Duodenal mucosa (tissue), 2 donors: ENCODE results near the gene CFAP161.
A peak's percentile ranks its signal among the peaks of the same experiment; 100 is the strongest.

Experiments used
- H3K27ac ChIP-seq: one replicate; pipeline ENCODE4 v1.7.0; 2013; ENCODE audit warnings: low read depth, low read length
- H3K27me3 ChIP-seq, 2 donors: one replicate each; pipeline ENCODE4 v1.7.0; 2013; ENCODE audit warnings: low read length in 2 of 2, control low read depth in 1 of 2; ENCODE audit not compliant: insufficient read depth in 2 of 2, control insufficient read depth in 1 of 2
- H3K36me3 ChIP-seq, 2 donors: one replicate each; pipeline ENCODE4 v1.7.0; 2013; ENCODE audit warnings: low read length in 2 of 2, control low read depth in 1 of 2; ENCODE audit not compliant: insufficient read depth in 2 of 2, control insufficient read depth in 1 of 2
- H3K4me1 ChIP-seq, 2 donors: one replicate each; pipeline ENCODE4 v1.7.0; 2013; ENCODE audit warnings: low read length in 2 of 2, control low read depth in 1 of 2; ENCODE audit not compliant: insufficient read depth in 2 of 2, control insufficient read depth in 1 of 2
- H3K4me3 ChIP-seq, 2 donors: one replicate each; pipeline ENCODE4 v1.7.0; 2013; ENCODE audit warnings: low read length in 2 of 2, low read depth in 1 of 2
- H3K9ac ChIP-seq, 2 donors: one replicate each; pipeline ENCODE4 v1.7.0; 2013; ENCODE audit warnings: low read length in 2 of 2, low read depth in 1 of 2
- H3K9me3 ChIP-seq, 2 donors: one replicate each; pipeline ENCODE4 v1.7.0; 2013; ENCODE audit warnings: low read length in 2 of 2, control low read depth in 1 of 2; ENCODE audit not compliant: control insufficient read depth in 1 of 2

Gene CFAP161, protein sequence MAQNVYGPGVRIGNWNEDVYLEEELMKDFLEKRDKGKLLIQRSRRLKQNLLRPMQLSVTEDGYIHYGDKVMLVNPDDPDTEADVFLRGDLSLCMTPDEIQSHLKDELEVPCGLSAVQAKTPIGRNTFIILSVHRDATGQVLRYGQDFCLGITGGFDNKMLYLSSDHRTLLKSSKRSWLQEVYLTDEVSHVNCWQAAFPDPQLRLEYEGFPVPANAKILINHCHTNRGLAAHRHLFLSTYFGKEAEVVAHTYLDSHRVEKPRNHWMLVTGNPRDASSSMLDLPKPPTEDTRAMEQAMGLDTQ

GRCh38 chr15:81133782-81134461 is at the start of gene CFAP161:
Gene CFAP161, plus strand, starts transcription at chr15:81134270. Its CDS starts 60 bp downstream, at chr15:81134330.
- no peak within 1 kb of the TSS for H3K9ac ChIP-seq
- H3K4me3 ChIP-seq, result peak within 1 kb of the TSS; percentile 35 to 40
- H3K27me3 ChIP-seq, result peaks cover 7% of the 10 kb centered on the region in 2 donors
- H3K27ac ChIP-seq, result no peak within 1 kb of the TSS
- H3K9me3 ChIP-seq, result no peaks in the 10 kb centered on the region
- H3K36me3 ChIP-seq, result no peaks in the 10 kb centered on the region
- peaks cover 0 to 3% of the 10 kb centered on the region in 2 donors for H3K4me1 ChIP-seq

- Histone ChIP-seq H3K9me3 (no peaks in the 10 kb centered on the region), H3K27ac (no peak overlapping the region)
Measured at GRCh38 chr15:81084716-81085115, 49.4 kb upstream of the CFAP161 start.

DNA sequence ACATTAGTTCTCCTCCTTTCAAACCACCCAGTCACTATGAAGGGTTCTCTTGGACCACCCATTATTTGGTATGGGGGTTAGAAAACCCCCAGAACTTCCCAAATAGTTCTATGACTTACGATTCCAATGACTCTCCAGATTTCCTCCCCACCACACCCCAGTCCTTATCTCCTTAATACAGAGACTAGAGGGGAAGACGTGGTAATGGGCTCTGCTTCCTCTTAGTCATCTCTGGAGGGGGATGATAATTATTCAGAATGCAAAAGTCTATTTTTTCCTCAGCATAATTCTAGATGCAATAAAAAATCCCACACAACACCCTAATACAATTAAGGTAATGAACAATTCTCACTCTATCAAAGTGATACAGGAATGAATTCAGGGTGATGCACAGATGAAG is 48.9 kb upstream of the CFAP161 start:
- Histone ChIP-seq H3K9ac (no peak overlapping the region), H3K27ac (no peak overlapping the region), H3K9me3 (no peaks in the 10 kb centered on the region), H3K36me3 (no peaks in the 10 kb centered on the region), H3K4me3 (no peak overlapping the region), H3K4me1 (no peaks in the 10 kb centered on the region), H3K27me3 (no peaks in the 10 kb centered on the region)

More at GRCh38 chr15:81084716-81085115, 49.4 kb upstream of the CFAP161 start:
- Histone ChIP-seq H3K27me3 (no peaks in the 10 kb centered on the region), H3K4me1 (no peaks in the 10 kb centered on the region), H3K4me3 (no peak overlapping the region), H3K9ac (no peak overlapping the region), H3K36me3 (no peaks in the 10 kb centered on the region)

- H3K9me3 ChIP-seq, result no peaks in the 10 kb centered on the region
- H3K4me1 ChIP-seq, result no peaks in the 10 kb centered on the region
- no peaks in the 10 kb centered on the region for H3K27me3 ChIP-seq
- no peak overlapping the region for H3K4me3 ChIP-seq
- no peaks in the 10 kb centered on the region for H3K36me3 ChIP-seq
- H3K9ac ChIP-seq, result no peak overlapping the region
- H3K27ac ChIP-seq, result no peak overlapping the region
Measured at GRCh38 chr15:81085898-81086297, 48.2 kb upstream of the CFAP161 start.

DNA sequence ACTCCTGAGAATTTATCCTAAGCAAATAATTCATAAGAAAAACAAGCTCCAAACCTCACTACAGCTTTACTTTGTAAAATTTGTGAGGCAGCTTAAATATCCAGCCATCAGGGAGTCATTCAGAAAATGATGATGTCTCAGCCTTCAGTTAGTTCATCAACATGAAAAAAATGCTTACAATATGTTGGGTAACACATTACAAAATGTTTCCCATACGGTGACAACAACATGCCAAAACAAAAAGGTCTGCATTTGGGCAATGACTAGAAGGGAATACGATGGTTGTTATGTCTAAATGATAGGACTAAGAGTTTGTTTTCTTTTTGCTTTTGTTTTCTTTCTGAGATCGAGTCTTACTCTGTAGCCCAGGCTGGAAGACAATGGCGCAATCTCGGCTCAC is 47.0 kb upstream of the CFAP161 start:
- Histone ChIP-seq H3K4me3 (no peak overlapping the region), H3K9ac (no peak overlapping the region), H3K36me3 (no peaks in the 10 kb centered on the region), H3K27ac (no peak overlapping the region), H3K9me3 (no peaks in the 10 kb centered on the region), H3K27me3 (no peaks in the 10 kb centered on the region), H3K4me1 (no peaks in the 10 kb centered on the region)

DNA sequence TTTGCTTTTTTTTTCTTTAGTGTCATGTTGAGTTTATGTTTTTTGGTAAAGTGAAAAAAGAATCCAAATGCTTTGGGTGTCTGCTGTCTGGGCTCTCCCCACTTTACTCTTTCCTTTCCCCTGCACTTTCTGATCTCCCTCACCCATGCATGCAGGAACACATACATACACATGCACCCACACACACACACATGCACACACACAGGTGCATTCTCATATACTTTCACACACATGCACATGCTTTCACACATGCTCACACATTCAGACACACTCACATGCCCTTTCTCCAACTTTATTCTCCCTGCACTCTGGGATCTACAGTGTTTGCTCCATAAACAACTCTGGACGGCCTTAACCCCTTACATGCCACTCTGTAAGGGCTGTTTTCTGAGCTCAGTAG is 46.4 kb upstream of the CFAP161 start:
- no peaks in the 10 kb centered on the region for H3K27me3 ChIP-seq
- no peaks in the 10 kb centered on the region for H3K9me3 ChIP-seq
- no peaks in the 10 kb centered on the region for H3K36me3 ChIP-seq
- no peaks in the 10 kb centered on the region for H3K4me1 ChIP-seq
- no peak overlapping the region for H3K9ac ChIP-seq
- H3K27ac ChIP-seq, result no peak overlapping the region
- no peak overlapping the region for H3K4me3 ChIP-seq

DNA sequence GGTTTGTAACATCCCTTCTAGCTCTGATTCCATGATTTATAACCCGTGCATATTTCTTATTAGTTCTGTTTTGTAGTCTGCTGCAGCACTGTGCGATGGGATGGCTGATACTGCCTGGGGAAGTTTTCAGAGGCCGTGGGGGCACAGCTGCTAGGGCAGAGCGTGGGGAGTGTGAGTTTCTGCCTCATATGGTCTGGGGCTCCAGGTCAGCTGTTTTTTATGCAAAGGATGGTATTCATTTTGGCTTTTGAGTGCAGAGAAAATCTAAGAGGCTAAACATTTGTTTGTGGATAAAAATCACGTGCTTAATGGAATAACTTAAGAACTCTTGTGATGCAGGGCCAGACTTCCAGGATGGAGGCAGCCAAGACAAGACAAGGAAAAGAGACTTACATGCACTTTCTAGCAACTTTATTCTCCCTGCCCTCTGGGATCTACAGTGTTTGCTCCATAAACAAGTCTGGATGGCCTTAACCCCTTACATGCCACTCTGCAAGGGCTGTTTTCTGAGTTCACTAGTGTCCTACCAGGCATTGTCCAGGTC is 45.5 kb upstream of the CFAP161 start:
- Histone ChIP-seq H3K4me1 (no peaks in the 10 kb centered on the region), H3K9ac (no peak overlapping the region), H3K27ac (no peak overlapping the region), H3K4me3 (no peak overlapping the region), H3K27me3 (no peaks in the 10 kb centered on the region), H3K36me3 (no peaks in the 10 kb centered on the region), H3K9me3 (no peaks in the 10 kb centered on the region)

DNA sequence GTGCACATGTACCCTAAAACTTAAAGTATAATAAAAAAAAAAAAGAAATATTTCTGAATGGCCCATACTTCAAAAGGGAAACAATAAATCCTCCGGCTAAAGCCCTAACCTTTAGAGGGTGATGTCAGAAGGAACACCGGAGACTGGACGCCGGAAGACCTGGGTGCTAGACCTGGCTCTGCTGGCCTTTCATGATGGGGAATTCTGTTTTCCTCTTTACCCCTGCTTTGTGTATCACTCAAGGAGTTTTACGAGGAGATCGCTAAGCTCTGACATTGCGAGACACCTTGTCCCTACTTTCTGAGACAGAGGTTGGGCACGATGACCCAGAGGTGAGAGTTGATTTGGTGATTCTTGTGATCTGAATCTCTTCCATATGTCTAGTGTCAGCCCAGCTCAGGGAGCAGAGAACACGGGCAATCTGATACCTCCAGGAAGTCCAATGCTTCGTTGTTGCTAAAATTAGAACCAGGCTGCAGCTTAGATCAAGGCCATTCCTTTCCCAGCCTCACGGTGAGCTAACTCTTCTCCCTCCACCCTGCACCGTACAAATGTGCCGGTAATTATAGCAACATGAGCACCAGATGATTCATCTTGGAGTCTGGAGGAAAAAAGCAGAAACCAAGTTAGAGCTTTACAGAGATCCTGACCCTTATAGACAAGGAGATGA is 42.0 kb upstream of the CFAP161 start:
- H3K4me3 ChIP-seq, result no peak overlapping the region
- H3K36me3 ChIP-seq, result no peaks in the 10 kb centered on the region
- no peaks in the 10 kb centered on the region for H3K4me1 ChIP-seq
- no peak overlapping the region for H3K9ac ChIP-seq
- H3K27me3 ChIP-seq, result peaks cover 3 to 6% of the 10 kb centered on the region in 2 donors
- no peak overlapping the region for H3K27ac ChIP-seq
- H3K9me3 ChIP-seq, result no peaks in the 10 kb centered on the region

GRCh38 chr15:81092559-81092902 is 41.5 kb upstream of the CFAP161 start:
- H3K9me3 ChIP-seq, result no peaks in the 10 kb centered on the region
- H3K27ac ChIP-seq, result no peak overlapping the region
- no peak overlapping the region for H3K4me3 ChIP-seq
- H3K36me3 ChIP-seq, result no peaks in the 10 kb centered on the region
- no peaks in the 10 kb centered on the region for H3K4me1 ChIP-seq
- H3K27me3 ChIP-seq, result peaks cover 3 to 6% of the 10 kb centered on the region in 2 donors
- no peak overlapping the region for H3K9ac ChIP-seq

DNA sequence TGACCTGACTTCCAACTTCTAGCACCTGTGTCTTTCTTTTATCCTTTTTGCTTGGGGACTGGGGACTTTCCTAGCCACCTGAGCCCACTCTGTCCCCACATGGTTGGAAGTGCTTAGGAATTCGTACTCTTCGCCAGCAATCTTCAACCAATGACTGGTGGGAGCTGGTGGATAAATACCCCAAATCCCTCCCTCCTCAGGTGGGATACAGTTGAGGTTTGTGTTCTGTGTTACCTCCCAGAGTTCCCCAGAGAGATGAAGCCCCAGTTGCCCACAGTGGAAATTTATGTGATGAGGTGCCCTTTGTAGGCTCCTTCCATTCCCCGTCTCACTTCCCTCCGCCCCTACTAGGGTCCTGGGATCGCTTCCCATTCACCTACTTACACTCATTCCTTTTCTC is 40.1 kb upstream of the CFAP161 start:
- H3K27ac ChIP-seq, result no peak overlapping the region
- H3K36me3 ChIP-seq, result no peaks in the 10 kb centered on the region
- no peaks in the 10 kb centered on the region for H3K9me3 ChIP-seq
- no peak overlapping the region for H3K9ac ChIP-seq
- H3K4me1 ChIP-seq, result no peaks in the 10 kb centered on the region
- H3K4me3 ChIP-seq, result no peak overlapping the region
- H3K27me3 ChIP-seq, result peaks cover 3 to 6% of the 10 kb centered on the region in 2 donors
